ENCODE results near the gene NLGN1. TPM values are rescaled to one million over a fixed set of nuclear protein-coding genes. Genes with fewer than 3 reads are reported as not detected.

Gene NLGN1
- total RNA-seq, 1 experiment from 2014 or later = 3.2 TPM

- no peak for DNase-seq (ENCODE audit: low read depth in 1 of 2, low spot score in 2 of 2)
- Histone ChIP-seq H3K27ac (no peak overlapping the region), H3K36me3 (no peaks in the 10 kb centered on the region), H3K9me3 (replicated peaks) (no peaks in the 10 kb centered on the region), H3K4me1 (replicated peaks) (no peaks in the 10 kb centered on the region), H3K27me3 (replicated peaks) (no peaks in the 10 kb centered on the region), H3K4me3 (no peak overlapping the region)
Observed at GRCh38 chr3:173599673-173600072, 202.1 kb downstream of the NLGN1 start.

GRCh38 chr3:173614522-173614921, 217.0 kb downstream of the NLGN1 start:
- no peak for DNase-seq (ENCODE audit: low read depth in 1 of 2, low spot score in 2 of 2)
- Histone ChIP-seq H3K9me3 (replicated peaks) (no peaks in the 10 kb centered on the region), H3K4me1 (replicated peaks) (no peaks in the 10 kb centered on the region), H3K36me3 (no peaks in the 10 kb centered on the region), H3K4me3 (no peak overlapping the region), H3K27ac (no peak overlapping the region), H3K27me3 (replicated peaks) (no peaks in the 10 kb centered on the region)

- DNase-seq (ENCODE audit: low read depth in 1 of 2, low spot score in 2 of 2) = no peak
- Histone ChIP-seq H3K4me3 (no peak overlapping the region), H3K4me1 (replicated peaks) (no peaks in the 10 kb centered on the region), H3K36me3 (no peaks in the 10 kb centered on the region), H3K27ac (no peak overlapping the region), H3K27me3 (replicated peaks) (no peaks in the 10 kb centered on the region), H3K9me3 (replicated peaks) (no peaks in the 10 kb centered on the region)
Observed at GRCh38 chr3:173615661-173616060, 218.1 kb downstream of the NLGN1 start.

- Histone ChIP-seq H3K36me3 (no peaks in the 10 kb centered on the region), H3K27ac (no peak overlapping the region), H3K4me1 (replicated peaks) (no peaks in the 10 kb centered on the region), H3K9me3 (replicated peaks) (no peaks in the 10 kb centered on the region), H3K27me3 (replicated peaks) (no peaks in the 10 kb centered on the region), H3K4me3 (no peak overlapping the region)
- DNase-seq (ENCODE audit: low read depth in 1 of 2, low spot score in 2 of 2) = no peak
Observed at GRCh38 chr3:173617490-173617889, 219.9 kb downstream of the NLGN1 start.

GRCh38 chr3:173618148-173618547, 220.6 kb downstream of the NLGN1 start:
- Histone ChIP-seq H3K27ac (no peak overlapping the region), H3K4me1 (replicated peaks) (no peaks in the 10 kb centered on the region), H3K27me3 (replicated peaks) (no peaks in the 10 kb centered on the region), H3K4me3 (no peak overlapping the region), H3K9me3 (replicated peaks) (no peaks in the 10 kb centered on the region), H3K36me3 (no peaks in the 10 kb centered on the region)
- no peak for DNase-seq (ENCODE audit: low read depth in 1 of 2, low spot score in 2 of 2)

- Histone ChIP-seq H3K4me1 (replicated peaks) (no peaks in the 10 kb centered on the region), H3K27me3 (replicated peaks) (no peaks in the 10 kb centered on the region), H3K9me3 (replicated peaks) (no peaks in the 10 kb centered on the region), H3K4me3 (no peak overlapping the region), H3K27ac (no peak overlapping the region), H3K36me3 (no peaks in the 10 kb centered on the region)
- no peak for DNase-seq (ENCODE audit: low read depth in 1 of 2, low spot score in 2 of 2)
Observed at GRCh38 chr3:173618703-173619102, 221.2 kb downstream of the NLGN1 start.

GRCh38 chr3:173622166-173622565, 224.6 kb downstream of the NLGN1 start:
- Histone ChIP-seq H3K27ac (no peak overlapping the region), H3K9me3 (replicated peaks) (no peaks in the 10 kb centered on the region), H3K4me3 (no peak overlapping the region), H3K36me3 (no peaks in the 10 kb centered on the region), H3K27me3 (replicated peaks) (no peaks in the 10 kb centered on the region; the same call in 1 of the 2 replicates), H3K4me1 (replicated peaks) (no peaks in the 10 kb centered on the region)
- DNase-seq (ENCODE audit: low read depth in 1 of 2, low spot score in 2 of 2) = no peak

GRCh38 chr3:173624086-173624485, 226.5 kb downstream of the NLGN1 start:
- no peak for DNase-seq (ENCODE audit: low read depth in 1 of 2, low spot score in 2 of 2)
- H3K4me3 ChIP-seq = no peak overlapping the region
- no peaks in the 10 kb centered on the region for H3K4me1 ChIP-seq (replicated peaks)
- H3K9me3 ChIP-seq (replicated peaks) = no peaks in the 10 kb centered on the region
- no peak overlapping the region for H3K27ac ChIP-seq
- H3K36me3 ChIP-seq = no peaks in the 10 kb centered on the region
- no peaks in the 10 kb centered on the region; the same call in 1 of the 2 replicates for H3K27me3 ChIP-seq (replicated peaks)

- no peak overlapping the region for H3K4me3 ChIP-seq
- no peaks in the 10 kb centered on the region for H3K9me3 ChIP-seq (replicated peaks)
- H3K36me3 ChIP-seq = no peaks in the 10 kb centered on the region
- H3K27ac ChIP-seq = no peak overlapping the region
- no peaks in the 10 kb centered on the region for H3K4me1 ChIP-seq (replicated peaks)
- H3K27me3 ChIP-seq (replicated peaks) = no peaks in the 10 kb centered on the region; the same call in 1 of the 2 replicates
- DNase-seq (ENCODE audit: low read depth in 1 of 2, low spot score in 2 of 2) = no peak
Observed at GRCh38 chr3:173630849-173631248, 233.3 kb downstream of the NLGN1 start.

- H3K36me3 ChIP-seq = no peaks in the 10 kb centered on the region
- no peak overlapping the region for H3K4me3 ChIP-seq
- no peaks in the 10 kb centered on the region for H3K27me3 ChIP-seq (replicated peaks)
- no peak for DNase-seq (ENCODE audit: low read depth in 1 of 2, low spot score in 2 of 2)
- no peak overlapping the region for H3K27ac ChIP-seq
- no peaks in the 10 kb centered on the region for H3K4me1 ChIP-seq (replicated peaks)
- no peaks in the 10 kb centered on the region for H3K9me3 ChIP-seq (replicated peaks)
Observed at GRCh38 chr3:173632945-173633344, 235.4 kb downstream of the NLGN1 start.

- Histone ChIP-seq H3K9me3 (replicated peaks) (no peaks in the 10 kb centered on the region), H3K27ac (no peak overlapping the region), H3K4me1 (replicated peaks) (no peaks in the 10 kb centered on the region), H3K27me3 (replicated peaks) (no peaks in the 10 kb centered on the region), H3K36me3 (no peaks in the 10 kb centered on the region), H3K4me3 (no peak overlapping the region)
- DNase-seq (ENCODE audit: low read depth in 1 of 2, low spot score in 2 of 2) = no peak
Observed at GRCh38 chr3:173635826-173636225, 238.3 kb downstream of the NLGN1 start.

GRCh38 chr3:173639098-173639497, 241.6 kb downstream of the NLGN1 start:
- H3K36me3 ChIP-seq = no peaks in the 10 kb centered on the region
- no peak for DNase-seq (ENCODE audit: low read depth in 1 of 2, low spot score in 2 of 2)
- H3K9me3 ChIP-seq (replicated peaks) = no peaks in the 10 kb centered on the region
- H3K27me3 ChIP-seq (replicated peaks) = no peaks in the 10 kb centered on the region
- H3K27ac ChIP-seq = no peak overlapping the region
- H3K4me1 ChIP-seq (replicated peaks) = no peaks in the 10 kb centered on the region
- no peak overlapping the region for H3K4me3 ChIP-seq

- DNase-seq (ENCODE audit: low read depth in 1 of 2, low spot score in 2 of 2) = no peak
- Histone ChIP-seq H3K4me3 (no peak overlapping the region), H3K4me1 (replicated peaks) (no peaks in the 10 kb centered on the region), H3K36me3 (no peaks in the 10 kb centered on the region), H3K27me3 (replicated peaks) (no peaks in the 10 kb centered on the region), H3K27ac (no peak overlapping the region), H3K9me3 (replicated peaks) (no peaks in the 10 kb centered on the region)
Observed at GRCh38 chr3:173641696-173642095, 244.2 kb downstream of the NLGN1 start.

GRCh38 chr3:173644086-173645082, 246.8 kb downstream of the NLGN1 start:
- H3K4me1 ChIP-seq (replicated peaks) = no peaks in the 10 kb centered on the region

More at GRCh38 chr3:173644086-173645082, 246.8 kb downstream of the NLGN1 start:
- Histone ChIP-seq H3K9me3 (replicated peaks) (no peaks in the 10 kb centered on the region), H3K27ac (no peak overlapping the region), H3K4me3 (no peak overlapping the region), H3K36me3 (no peaks in the 10 kb centered on the region), H3K27me3 (replicated peaks) (no peaks in the 10 kb centered on the region)
- DNase-seq (ENCODE audit: low read depth in 1 of 2, low spot score in 2 of 2) = no peak

Data from SJSA1 (cell line).